ENCODE data around the gene CLTB.
"Not testable (repeated sequence)": the region's sequence is repeated elsewhere in the genome, so short reads cannot be mapped to it uniquely, and the experiment has no call there.

CLTB gene

GRCh38 chr5:176444742-176445141 lies 28.4 kb upstream of the CLTB start:
- no peaks in the 10 kb centered on the region for H3K9me3 ChIP-seq (ENCODE audit: severe bottlenecking)
- H3K4me3 ChIP-seq (ENCODE audit: low read depth, low read length), result no peak overlapping the region
- H3K36me3 ChIP-seq, result no peaks in the 10 kb centered on the region
- H3K27ac ChIP-seq, result no peak overlapping the region
- no peaks in the 10 kb centered on the region for H3K27me3 ChIP-seq (ENCODE audit: insufficient read depth, low read depth, severe bottlenecking)
- no peak for DNase-seq
- TF ChIP-seq, protein P1, sequence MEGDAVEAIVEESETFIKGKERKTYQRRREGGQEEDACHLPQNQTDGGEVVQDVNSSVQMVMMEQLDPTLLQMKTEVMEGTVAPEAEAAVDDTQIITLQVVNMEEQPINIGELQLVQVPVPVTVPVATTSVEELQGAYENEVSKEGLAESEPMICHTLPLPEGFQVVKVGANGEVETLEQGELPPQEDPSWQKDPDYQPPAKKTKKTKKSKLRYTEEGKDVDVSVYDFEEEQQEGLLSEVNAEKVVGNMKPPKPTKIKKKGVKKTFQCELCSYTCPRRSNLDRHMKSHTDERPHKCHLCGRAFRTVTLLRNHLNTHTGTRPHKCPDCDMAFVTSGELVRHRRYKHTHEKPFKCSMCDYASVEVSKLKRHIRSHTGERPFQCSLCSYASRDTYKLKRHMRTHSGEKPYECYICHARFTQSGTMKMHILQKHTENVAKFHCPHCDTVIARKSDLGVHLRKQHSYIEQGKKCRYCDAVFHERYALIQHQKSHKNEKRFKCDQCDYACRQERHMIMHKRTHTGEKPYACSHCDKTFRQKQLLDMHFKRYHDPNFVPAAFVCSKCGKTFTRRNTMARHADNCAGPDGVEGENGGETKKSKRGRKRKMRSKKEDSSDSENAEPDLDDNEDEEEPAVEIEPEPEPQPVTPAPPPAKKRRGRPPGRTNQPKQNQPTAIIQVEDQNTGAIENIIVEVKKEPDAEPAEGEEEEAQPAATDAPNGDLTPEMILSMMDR (IDR thresholded peaks at IDR 0.05; ENCODE audit: low read depth, low read length), result no peak

DNA sequence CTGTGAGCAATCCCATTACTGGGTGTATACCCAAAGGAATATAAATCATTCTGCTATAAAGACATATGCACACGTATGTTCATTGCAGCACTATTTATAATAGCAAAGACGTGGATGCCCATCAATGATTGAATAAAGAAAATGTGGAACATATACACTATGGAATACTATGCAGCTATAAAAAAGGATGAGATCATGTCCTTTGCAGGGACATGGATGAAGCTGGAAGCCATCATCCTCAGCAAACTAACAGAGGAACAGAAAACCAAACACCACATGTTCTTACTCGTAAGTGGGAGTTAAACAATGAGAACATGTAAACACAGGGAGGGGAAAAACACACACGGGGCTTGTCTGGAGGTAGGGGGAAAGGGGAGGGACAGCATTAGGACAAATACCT lies 26.6 kb upstream of the CLTB start:
- not testable (repeated sequence) for H3K36me3 ChIP-seq; H3K9me3 ChIP-seq (ENCODE audit: severe bottlenecking); H3K4me3 ChIP-seq (ENCODE audit: low read depth, low read length); H3K27ac ChIP-seq; DNase-seq; H3K27me3 ChIP-seq (ENCODE audit: insufficient read depth, low read depth, severe bottlenecking)

- H3K27ac ChIP-seq, result peak overlapping the region; percentile 39; the same call in 1 of the 2 replicates
- no peaks in the 10 kb centered on the region for H3K9me3 ChIP-seq (ENCODE audit: severe bottlenecking)
- no peaks in the 10 kb centered on the region for H3K36me3 ChIP-seq
- no peaks in the 10 kb centered on the region for H3K27me3 ChIP-seq (ENCODE audit: insufficient read depth, low read depth, severe bottlenecking)
- TF ChIP-seq, protein P1 (IDR thresholded peaks at IDR 0.05; ENCODE audit: low read depth, low read length), result no peak
- H3K4me3 ChIP-seq (ENCODE audit: low read depth, low read length), result no peak overlapping the region
- peak; percentile 39 for DNase-seq
Measured at GRCh38 chr5:176441921-176442323, 25.6 kb upstream of the CLTB start.

DNA sequence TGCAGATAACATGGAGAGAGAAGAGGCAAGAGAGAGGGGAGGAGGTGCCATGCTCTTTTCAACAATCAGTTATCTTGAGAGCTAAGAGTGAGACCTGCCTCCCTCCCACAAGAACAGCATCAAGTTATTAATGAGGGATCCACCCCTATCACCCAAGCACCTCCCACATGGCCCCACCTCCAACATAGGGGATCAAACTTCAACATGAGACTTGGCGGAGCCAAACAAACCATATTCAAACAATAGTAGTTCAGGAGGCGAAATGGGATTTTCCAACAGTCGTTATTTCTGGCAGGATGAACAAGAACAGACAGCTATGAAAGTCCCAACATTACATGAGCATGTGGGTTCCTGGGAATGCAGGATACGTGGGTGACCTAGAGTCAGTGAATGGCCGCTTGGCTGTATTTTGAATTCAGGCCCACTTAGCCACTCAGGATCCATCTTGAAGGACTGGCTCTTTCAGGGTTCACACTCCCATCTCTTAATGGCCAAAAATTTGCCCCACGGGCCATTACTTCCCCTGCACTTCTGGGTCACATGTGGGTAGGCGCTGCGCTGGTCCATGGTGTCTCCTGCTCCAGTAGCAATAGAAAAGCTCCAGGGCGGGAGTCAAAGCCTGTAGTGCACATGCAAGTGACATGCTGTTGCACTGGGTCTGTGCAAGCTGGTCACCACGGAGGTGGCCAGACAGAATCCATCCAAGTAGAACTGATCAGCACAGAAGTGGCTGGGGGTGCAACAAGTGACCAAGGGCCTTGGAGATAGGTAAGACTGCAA lies 24.8 kb upstream of the CLTB start:
- Histone ChIP-seq H3K36me3 (no peaks in the 10 kb centered on the region), H3K27ac (no peak overlapping the region), H3K9me3 (ENCODE audit: severe bottlenecking) (no peaks in the 10 kb centered on the region), H3K4me3 (ENCODE audit: low read depth, low read length) (no peak overlapping the region), H3K27me3 (ENCODE audit: insufficient read depth, low read depth, severe bottlenecking) (no peaks in the 10 kb centered on the region)
- DNase-seq, result no peak
- TF ChIP-seq, protein P1 (IDR thresholded peaks at IDR 0.05; ENCODE audit: low read depth, low read length), result no peak

DNA sequence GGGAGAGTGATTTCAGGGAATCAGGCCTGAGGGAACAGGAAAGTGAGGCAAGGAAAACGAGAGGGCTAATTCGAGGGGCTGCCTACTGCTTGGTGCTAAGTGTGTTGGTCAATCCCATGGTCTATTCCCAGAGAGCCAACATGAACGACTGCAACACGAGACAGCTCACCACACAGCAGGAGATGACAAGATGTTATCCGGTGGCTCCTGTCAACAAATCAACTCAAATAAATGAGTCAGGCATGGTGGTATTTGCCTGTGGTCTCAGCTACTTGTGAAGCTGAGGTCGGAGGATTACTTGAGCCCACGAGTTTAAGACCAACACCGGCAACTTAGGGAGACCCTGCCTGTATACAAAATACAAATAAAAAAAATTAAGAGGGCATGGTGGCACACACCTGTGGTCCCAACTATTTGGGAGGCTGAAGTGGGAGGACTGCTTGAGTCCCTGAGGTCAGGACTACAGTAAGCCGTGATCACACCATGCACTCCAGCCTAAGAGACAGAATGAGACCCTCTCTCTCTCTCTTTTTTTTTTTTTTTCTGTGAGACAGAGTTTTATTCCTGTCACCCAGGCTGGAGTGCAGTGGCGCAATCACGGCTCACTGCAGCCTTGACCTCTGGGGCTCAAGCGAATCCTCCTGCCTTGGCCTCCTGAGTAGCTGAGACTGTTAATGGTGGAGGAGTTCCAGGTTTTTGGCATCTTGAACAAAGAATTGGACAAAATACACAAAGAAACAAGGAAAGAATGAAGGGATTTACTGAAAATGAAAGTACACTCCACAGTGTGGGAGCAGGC lies 22.8 kb upstream of the CLTB start:
- Histone ChIP-seq H3K27ac (no peak overlapping the region), H3K4me3 (ENCODE audit: low read depth, low read length) (no peak overlapping the region), H3K27me3 (ENCODE audit: insufficient read depth, low read depth, severe bottlenecking) (no peaks in the 10 kb centered on the region), H3K36me3 (no peaks in the 10 kb centered on the region), H3K9me3 (ENCODE audit: severe bottlenecking) (peaks cover 4% of the 10 kb centered on the region)
- no peak for DNase-seq
- TF ChIP-seq, protein P1 (IDR thresholded peaks at IDR 0.05; ENCODE audit: low read depth, low read length), result no peak

DNA sequence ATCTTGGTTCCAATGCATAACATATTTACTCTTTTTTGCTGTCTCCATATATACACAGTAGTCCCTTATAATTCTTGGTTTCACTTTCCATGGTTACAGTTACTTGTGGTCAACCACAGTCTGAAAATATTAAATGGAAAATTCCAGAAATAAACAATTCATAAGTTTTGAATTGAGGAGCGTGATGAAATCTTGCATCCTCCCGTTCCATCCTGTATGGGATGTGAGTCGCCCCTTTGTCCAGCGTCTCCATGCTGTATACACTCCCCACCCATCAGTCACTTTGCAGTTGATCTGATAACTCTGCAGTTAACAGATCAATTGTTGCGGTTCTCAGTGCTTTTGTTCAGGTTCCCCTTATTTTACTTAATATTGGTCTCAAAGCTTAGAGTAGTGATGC lies 20.3 kb upstream of the CLTB start:
- Histone ChIP-seq H3K27me3 (ENCODE audit: insufficient read depth, low read depth, severe bottlenecking) (no peaks in the 10 kb centered on the region), H3K9me3 (ENCODE audit: severe bottlenecking) (peaks cover 7% of the 10 kb centered on the region), H3K27ac (no peak overlapping the region), H3K36me3 (no peaks in the 10 kb centered on the region), H3K4me3 (ENCODE audit: low read depth, low read length) (no peak overlapping the region)
- no peak for DNase-seq
- TF ChIP-seq, protein P1 (IDR thresholded peaks at IDR 0.05; ENCODE audit: low read depth, low read length), result no peak

Measured in WERI-Rb-1 (cell line).